Psoas muscle (tissue), 8 donors: Measurements from ENCODE around the gene KRTAP10-7. TPM values are rescaled to one million over a fixed set of nuclear protein-coding genes. Genes with fewer than 3 reads are reported as not detected.
"Not testable (repeated sequence)": the region's sequence is repeated elsewhere in the genome, so short reads cannot be mapped to it uniquely, and the experiment has no call there.

Source experiments
- ATAC-seq, 4 donors: fragments of 200-7000 bp; cut with Tn5 transposase; one replicate each; pipeline ENCODE4 v1.9.1; 2020; ENCODE audit warnings: moderate library complexity in 3 of 4, mild to moderate bottlenecking in 2 of 4
- DNase-seq, 2 donors: peaks; one replicate each; pipeline ENCODE4 v3.0.0-alpha.2; 2020
- H3K27ac ChIP-seq: fragments of 200-600 bp; one replicate; pipeline ENCODE4 v1.8.0; 2022
- H3K27me3 ChIP-seq, 3 donors: fragments of 200-600 bp in 1 of 3; one replicate each; pipeline versions ENCODE4 v1.6.1 to v1.8.0; 2013 to 2022; ENCODE audit warnings: low read length in 2 of 3, mild to moderate bottlenecking in 2 of 3, moderate library complexity in 1 of 3; ENCODE audit not compliant: insufficient read depth in 3 of 3
- H3K36me3 ChIP-seq, 2 donors: fragments of 200-600 bp in 1 of 2; one replicate each; pipeline versions ENCODE4 v1.6.1 to v1.8.0; 2013 to 2022; ENCODE audit warnings: low read depth in 1 of 2, mild to moderate bottlenecking in 1 of 2, moderate library complexity in 1 of 2; ENCODE audit not compliant: insufficient read depth in 1 of 2
- H3K4me1 ChIP-seq: fragments of 200-600 bp; one replicate; pipeline ENCODE4 v1.8.0; 2022
- H3K4me3 ChIP-seq: fragments of 200-600 bp; one replicate; pipeline ENCODE4 v1.8.0; 2022; ENCODE audit warnings: mild to moderate bottlenecking
- H3K9me3 ChIP-seq: fragments of 200-600 bp; one replicate; pipeline ENCODE4 v1.8.0; 2022
- CTCF ChIP-seq: fragments of 200-600 bp; IDR thresholded peaks from one replicate; pipeline ENCODE4 v1.8.0; 2022; ENCODE audit warnings: antibody characterized with exemption
- WGBS, 3 donors: extraction: QIAGEN DNeasy Blood & Tissue Kit; methylation state at CpG; one replicate each; pipeline versions ENCODE4 v1.1.6 to v1.1.7; 2013; 5-methylcytosine and 5-hydroxymethylcytosine counted together
- intact Hi-C, 2 donors: fragments of 100-400 bp; cut with DNase I; formaldehyde crosslinking; loops; one replicate each; pipeline versions ENCODE4 v1.11.0 to v1.14.2; 2022
- long read RNA-seq, 2 donors: library from polyadenylated mRNA; unstranded; transcript quantifications; one replicate each; pipeline ENCODE4 v2.0.0, GENCODE V29; 2021
- polyA plus RNA-seq, 3 donors: library from polyadenylated mRNA; stranded (reverse); fragments of 200-250 nt; gene quantifications; one replicate each; pipeline ENCODE4 v1.2.3, GENCODE V29; 2013
- total RNA-seq, 4 donors: library from RNA; stranded (reverse); fragmentation: NEBNext Ultra II Directional in 2 of 4; extraction: Animal tissue kit (Norgen Biotek cat#: 25700) in 2 of 4; gene quantifications; one replicate each; pipeline versions ENCODE4 v1.2.1 to v1.2.4, GENCODE V29; 2021 to 2023
- donor health status: healthy with polysubstance abuse.
- donor health status: DM: no; HTN: no; CAD: no; lungs with moderate emphysema.
- donor health status: Bipolar disorder and iron deficiency.
- donor health status: healthy.
- donor health status: DM: yes; HTN: yes; CAD: no.
- donor health status: DM: no; HTN: no; CAD: no.
- donor health status: DM: no; HTN: no; CAD: no.
- donor health status: DM: yes; HTN: yes; CAD: no.

KRTAP10-7 gene
- total RNA-seq (not detected), polyA plus RNA-seq (not detected)
- long read RNA-seq, donor 1, result 0 reads
- long read RNA-seq, donor 2, result 0 reads

GRCh38 chr21:44600118-44600978 lies at the start of gene KRTAP10-7:
Gene KRTAP10-7, plus strand, starts transcription at chr21:44600597. Its CDS starts 25 bp downstream, at chr21:44600622.
- H3K4me3 ChIP-seq, H3K36me3 ChIP-seq, intact Hi-C loops, H3K27ac ChIP-seq, DNase-seq, H3K9me3 ChIP-seq, H3K4me1 ChIP-seq, ATAC-seq: not testable (repeated sequence)
- H3K27me3 ChIP-seq, result peaks cover 0 to 81% (median 10%) of the 10 kb centered on the region in 3 donors
- 53 to 60% (median 57%) methylated on average over 13 to 23 of the region's 23 CpGs for WGBS, 3 donors

GRCh38 chr21:44550807-44551206 lies 49.6 kb upstream of the KRTAP10-7 start:
- 20 to 30% (median 21%) methylated on average over 10 of the region's 10 CpGs for WGBS, 3 donors
- ATAC-seq (no peak), DNase-seq (no peak)
- Histone ChIP-seq H3K4me1 (no peaks in the 10 kb centered on the region), H3K36me3 (no peaks in the 10 kb centered on the region), H3K27ac (no peak overlapping the region), H3K27me3 (peaks cover 0 to 71% (median 12%) of the 10 kb centered on the region in 3 donors), H3K4me3 (no peak overlapping the region), H3K9me3 (peaks cover 4% of the 10 kb centered on the region)
- TF ChIP-seq CTCF, result no peak
- intact Hi-C loops, result no loop called here

GRCh38 chr21:44551340-44551961 lies 48.9 kb upstream of the KRTAP10-7 start, which contains the start of gene KRTAP10-2:
Gene KRTAP10-2, minus strand, starts transcription at chr21:44551505. Its CDS starts 47 bp downstream, at chr21:44551458.
- Histone ChIP-seq H3K4me3 (no peak within 1 kb of the TSS), H3K27me3 (peaks cover 0 to 77% (median 12%) of the 10 kb centered on the region in 3 donors), H3K36me3 (no peaks in the 10 kb centered on the region), H3K4me1 (no peaks in the 10 kb centered on the region), H3K27ac (no peak within 1 kb of the TSS), H3K9me3 (peaks cover 4% of the 10 kb centered on the region)
- intact Hi-C loops, result no loop called here
- WGBS, 3 donors, result 44 to 51% (median 46%) methylated on average over 16 to 17 of the region's 17 CpGs
- TF ChIP-seq CTCF, result no peak
- DNase-seq, result no peak
- no peak for ATAC-seq

- DNase-seq (no peak), ATAC-seq (no peak)
- no peak overlapping the region for H3K27ac ChIP-seq
- 74 to 93% (median 91%) methylated on average over 6 of the region's 6 CpGs for WGBS, 3 donors
- H3K4me3 ChIP-seq, result no peak overlapping the region
- no peak for TF ChIP-seq CTCF
- H3K4me1 ChIP-seq, result no peaks in the 10 kb centered on the region
- H3K27me3 ChIP-seq, result peaks cover 0 to 84% (median 12%) of the 10 kb centered on the region in 3 donors
- H3K36me3 ChIP-seq, result no peaks in the 10 kb centered on the region
- H3K9me3 ChIP-seq, result no peaks in the 10 kb centered on the region
- intact Hi-C loops, result no loop called here
These were observed 48.3 kb upstream of the KRTAP10-7 start for GRCh38 chr21:44552136-44552535.

- no peak for TF ChIP-seq CTCF
- H3K9me3 ChIP-seq, result no peaks in the 10 kb centered on the region
- ATAC-seq (no peak), DNase-seq (no peak)
- no peaks in the 10 kb centered on the region for H3K36me3 ChIP-seq
- no peak overlapping the region for H3K4me3 ChIP-seq
- intact Hi-C loops, result no loop called here
- H3K27ac ChIP-seq, result no peak overlapping the region
- 64 to 76% (median 65%) methylated on average over 13 of the region's 13 CpGs for WGBS, 3 donors
- peaks cover 0 to 87% (median 16%) of the 10 kb centered on the region in 3 donors for H3K27me3 ChIP-seq
- no peaks in the 10 kb centered on the region for H3K4me1 ChIP-seq
These were observed 47.7 kb upstream of the KRTAP10-7 start for GRCh38 chr21:44552681-44553080.
